Parathyroid adenoma (tissue), 2 donors: Measurements from ENCODE around the gene CAMSAP1.

Experiments used
- H2AFZ ChIP-seq: fragments of 300-600 bp; sonication (generic); one replicate; pipeline ENCODE4 v1.7.0; 2017; ENCODE audit warnings: antibody characterized with exemption, mild to moderate bottlenecking
- H3K27ac ChIP-seq: fragments of 300-600 bp; sonication (generic); one replicate; pipeline ENCODE4 v1.7.0; 2017
- H3K27me3 ChIP-seq: fragments of 300-600 bp; sonication (generic); one replicate; pipeline ENCODE4 v1.7.0; 2017; ENCODE audit warnings: low read length; ENCODE audit not compliant: control insufficient read depth, insufficient read depth
- H3K36me3 ChIP-seq: fragments of 300-600 bp; sonication (generic); one replicate; pipeline ENCODE4 v1.7.0; 2017; ENCODE audit warnings: low read length; ENCODE audit not compliant: control insufficient read depth, insufficient read depth
- H3K4me1 ChIP-seq: fragments of 300-600 bp; sonication (generic); one replicate; pipeline ENCODE4 v1.7.0; 2017; ENCODE audit warnings: control low read depth
- H3K4me2 ChIP-seq: fragments of 300-600 bp; sonication (generic); one replicate; pipeline ENCODE4 v1.7.0; 2017; ENCODE audit warnings: low read length
- H3K4me3 ChIP-seq: fragments of 300-600 bp; sonication (generic); one replicate; pipeline ENCODE4 v1.7.0; 2017; ENCODE audit warnings: low read depth, low read length
- H3K79me2 ChIP-seq: fragments of 300-600 bp; sonication (generic); one replicate; pipeline ENCODE4 v1.7.0; 2017; ENCODE audit warnings: control low read depth
- H3K9ac ChIP-seq: fragments of 300-600 bp; sonication (generic); one replicate; pipeline ENCODE4 v1.7.0; 2017; ENCODE audit warnings: mild to moderate bottlenecking
- H3K9me3 ChIP-seq: fragments of 300-600 bp; sonication (generic); one replicate; pipeline ENCODE4 v1.7.0; 2017; ENCODE audit warnings: low read length; ENCODE audit not compliant: control insufficient read depth
- CTCF ChIP-seq: fragments of 300-600 bp; sonication (generic); IDR thresholded peaks from one replicate; pipeline ENCODE4 v1.7.0; 2017; ENCODE audit warnings: antibody characterized with exemption, mild to moderate bottlenecking
- donor health status: primary hyperparathyroidism.

CAMSAP1 gene

DNA sequence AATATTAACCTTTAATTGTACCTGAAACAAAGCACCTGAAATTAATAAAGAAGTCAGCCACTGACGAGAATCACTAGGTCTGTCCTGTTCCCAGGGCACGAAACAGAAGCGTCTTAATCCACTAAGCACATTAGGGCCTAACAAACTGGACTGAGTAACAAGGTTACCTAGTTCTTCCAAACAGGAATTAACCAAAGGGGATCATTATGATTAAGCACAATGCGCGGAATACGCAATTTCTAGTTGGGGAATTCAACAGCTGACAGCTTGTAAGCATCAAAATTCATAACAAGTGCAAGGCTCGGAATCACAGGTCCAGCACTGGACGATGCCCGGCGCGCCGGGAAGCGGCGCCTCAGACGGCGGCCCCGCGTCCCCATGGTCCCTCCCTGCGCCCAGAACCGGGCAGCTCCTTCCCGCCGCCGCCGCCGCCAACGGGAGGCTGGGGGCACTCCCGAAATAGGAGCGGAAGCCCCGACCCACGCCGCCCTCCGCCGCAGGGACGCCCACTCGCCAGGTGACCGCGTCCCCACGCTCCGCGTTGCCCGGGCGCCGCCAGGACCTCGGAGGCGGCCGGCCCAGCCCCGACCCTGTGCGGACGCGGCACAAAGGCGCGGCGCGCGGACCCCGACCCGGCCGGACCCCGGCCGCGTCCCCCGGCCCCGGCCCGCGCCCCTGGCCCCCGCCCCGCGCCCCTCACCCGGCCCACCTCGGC lies 898 bp downstream of the CAMSAP1 start:
- Histone ChIP-seq H3K4me2 (peak overlapping the region; percentile 64), H3K27ac (no peak overlapping the region), H3K79me2 (peaks cover 22% of the 10 kb centered on the region), H3K4me3 (peak overlapping the region; percentile 43), H3K9ac (no peak overlapping the region), H3K9me3 (no peaks in the 10 kb centered on the region), H3K4me1 (no peaks in the 10 kb centered on the region), H3K36me3 (no peaks in the 10 kb centered on the region), H2AFZ (peak overlapping the region; percentile 22), H3K27me3 (no peaks in the 10 kb centered on the region)
- TF ChIP-seq CTCF: no peak

DNA sequence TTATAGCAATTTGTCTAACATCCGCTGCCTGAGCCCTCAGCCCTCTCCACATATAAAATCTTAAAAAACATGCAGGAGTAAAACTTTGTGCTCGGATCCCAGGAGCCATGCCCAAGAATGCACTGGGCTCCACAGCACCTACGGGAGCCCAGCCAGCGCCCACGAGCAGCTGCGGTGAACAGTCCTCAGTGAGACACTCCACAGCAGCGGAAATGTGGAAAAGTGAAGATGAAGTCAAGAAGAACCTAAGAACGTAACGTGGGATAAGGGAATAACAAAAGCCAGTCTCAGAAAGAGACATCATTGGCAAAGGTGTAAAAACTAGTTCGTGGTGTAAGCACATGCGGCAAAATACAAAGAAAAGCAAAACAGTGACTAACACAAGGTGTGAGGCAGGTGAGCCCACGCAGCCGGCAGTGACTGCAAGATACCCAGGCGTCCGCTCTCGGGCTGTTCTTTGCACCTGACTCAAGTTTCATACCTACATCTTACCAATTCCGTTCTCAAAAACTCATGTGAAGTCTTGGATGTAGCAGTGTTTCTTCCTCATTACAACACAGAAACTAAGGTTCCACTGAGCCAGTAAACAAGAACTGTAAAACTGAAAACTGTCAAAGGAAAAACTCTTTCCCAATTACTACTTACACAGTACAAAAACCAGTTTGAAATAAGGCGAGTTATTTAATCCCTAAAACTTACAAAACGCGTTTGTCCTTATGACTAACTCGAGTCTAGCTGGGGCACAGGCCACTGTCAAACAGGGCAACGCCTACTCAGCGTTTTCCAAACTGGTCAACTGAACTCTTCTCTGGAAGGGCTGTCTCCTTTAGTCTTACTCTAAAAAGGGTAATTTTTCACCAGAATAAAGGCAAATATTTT lies 1.7 kb downstream of the CAMSAP1 start:
- peaks cover 30% of the 10 kb centered on the region for H3K79me2 ChIP-seq
- H3K9ac ChIP-seq: no peak overlapping the region
- H3K4me2 ChIP-seq: peak overlapping the region; percentile 64
- no peak overlapping the region for H3K27ac ChIP-seq
- H3K4me1 ChIP-seq: no peaks in the 10 kb centered on the region
- H3K27me3 ChIP-seq: no peaks in the 10 kb centered on the region
- no peak for TF ChIP-seq CTCF
- H3K36me3 ChIP-seq: no peaks in the 10 kb centered on the region
- no peak overlapping the region for H2AFZ ChIP-seq
- no peaks in the 10 kb centered on the region for H3K9me3 ChIP-seq
- H3K4me3 ChIP-seq: peak overlapping the region; percentile 43

DNA sequence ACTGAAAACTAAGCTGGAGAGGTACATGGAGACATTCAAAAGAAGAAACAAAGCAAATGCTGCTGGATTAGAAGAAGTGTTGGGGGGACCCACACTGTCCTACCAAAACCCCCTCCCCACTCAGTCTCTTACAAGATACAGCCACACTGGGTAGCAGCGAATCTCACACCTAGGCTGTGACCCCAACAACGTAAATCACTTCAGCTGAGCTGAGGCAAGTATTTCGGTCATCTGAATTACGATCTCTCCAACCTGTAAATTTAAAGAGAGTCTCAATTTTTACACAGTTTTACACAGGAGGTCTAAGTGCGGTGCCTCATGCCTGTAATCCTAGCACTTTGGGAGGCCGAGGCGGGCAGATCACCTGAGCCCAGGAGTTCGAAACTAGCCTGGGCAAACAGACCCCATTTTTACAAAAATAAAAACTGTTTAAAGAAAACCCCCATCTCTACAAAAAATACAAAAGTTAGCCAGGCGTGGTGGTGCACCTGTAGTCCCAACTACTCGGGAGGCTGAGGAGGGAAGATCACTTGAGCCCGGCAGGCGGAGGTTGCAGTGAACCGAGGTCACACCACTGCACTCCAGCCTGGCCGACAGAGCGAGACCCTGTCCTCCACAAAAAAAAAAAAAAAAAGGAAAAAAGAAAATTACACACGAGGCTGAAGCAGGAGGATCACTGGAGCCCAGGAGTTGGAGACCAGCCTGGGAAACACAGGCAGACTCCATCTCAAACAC lies 3.4 kb downstream of the CAMSAP1 start:
- no peaks in the 10 kb centered on the region for H3K36me3 ChIP-seq
- H3K27me3 ChIP-seq: no peaks in the 10 kb centered on the region
- H3K4me1 ChIP-seq: no peaks in the 10 kb centered on the region
- H3K9ac ChIP-seq: no peak overlapping the region
- H3K4me3 ChIP-seq: no peak overlapping the region
- H3K79me2 ChIP-seq: peaks cover 40% of the 10 kb centered on the region
- H3K4me2 ChIP-seq: no peak overlapping the region
- H3K9me3 ChIP-seq: no peaks in the 10 kb centered on the region
- H2AFZ ChIP-seq: no peak overlapping the region
- no peak for TF ChIP-seq CTCF
- no peak overlapping the region for H3K27ac ChIP-seq

- H3K9ac ChIP-seq: no peak overlapping the region
- H3K4me2 ChIP-seq: no peak overlapping the region
- no peak overlapping the region for H2AFZ ChIP-seq
- no peak for TF ChIP-seq CTCF
- no peak overlapping the region for H3K27ac ChIP-seq
- no peak overlapping the region for H3K4me3 ChIP-seq
- H3K79me2 ChIP-seq: peaks cover 40% of the 10 kb centered on the region
- no peaks in the 10 kb centered on the region for H3K36me3 ChIP-seq
- H3K27me3 ChIP-seq: no peaks in the 10 kb centered on the region
- no peaks in the 10 kb centered on the region for H3K4me1 ChIP-seq
- H3K9me3 ChIP-seq: no peaks in the 10 kb centered on the region
Observed at GRCh38 chr9:135903358-135903656, 4.0 kb downstream of the CAMSAP1 start.
